Stimulated activated CD8-positive, alpha-beta memory T cell treated with anti-CD3 and anti-CD28 coated beads, Interleukin-15, amount 100 ng/mL, for 1 hour (primary cell): ENCODE data around the gene NT5DC2.
"Not testable (repeated sequence)": the region's sequence is repeated elsewhere in the genome, so short reads cannot be mapped to it uniquely, and the experiment has no call there.

Experiments used
- DNase-seq: peaks from one replicate; pipeline ENCODE4 v3.0.0-alpha.2; 2020; ENCODE audit warnings: low read depth

Gene NT5DC2

DNA sequence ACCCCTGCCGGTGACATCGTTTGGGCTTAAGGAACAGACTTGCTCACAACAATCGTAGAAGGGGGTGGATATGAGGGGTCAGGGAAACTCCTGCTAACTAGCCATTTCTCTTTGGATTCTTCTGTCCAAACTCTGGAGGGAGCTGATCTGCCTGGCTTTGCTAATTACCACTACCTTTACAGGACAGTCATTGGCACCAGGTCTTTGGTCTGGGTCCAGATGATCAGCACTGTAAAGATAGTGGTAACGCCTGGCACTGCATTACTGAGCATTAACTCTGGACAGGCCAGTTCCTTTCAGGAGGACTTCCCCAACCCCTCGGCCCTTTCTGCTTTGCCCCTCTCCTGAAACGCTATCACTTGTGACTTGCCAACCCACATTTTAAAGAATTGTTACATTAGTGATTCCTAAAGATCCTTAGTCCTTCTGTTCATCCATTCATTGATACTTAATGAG lies 3.5 kb upstream of the NT5DC2 start:
- no peak for DNase-seq

- peak; percentile 88 for DNase-seq
Measured at GRCh38 chr3:52536369-52537164, 2.9 kb upstream of the NT5DC2 start, which contains the start of gene UQCC5. Gene UQCC5, plus strand, starts transcription at chr3:52536605. Its CDS starts 151 bp downstream, at chr3:52536756.

DNA sequence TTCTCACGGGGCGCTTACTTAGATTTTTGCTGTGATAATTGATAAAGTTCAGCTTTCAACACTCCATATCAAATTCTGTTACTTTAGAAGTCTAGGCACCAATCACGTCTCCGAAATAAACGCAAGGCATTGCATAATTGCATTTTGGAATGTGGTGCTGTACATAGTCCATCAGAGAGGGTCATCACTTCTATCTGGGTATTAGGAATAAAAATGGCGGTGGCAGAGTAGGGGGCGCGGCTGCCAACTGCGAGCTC lies 2.4 kb upstream of the NT5DC2 start:
- no peak for DNase-seq

- DNase-seq: no peak
Measured at GRCh38 chr3:52535411-52536111, 1.9 kb upstream of the NT5DC2 start.

DNA sequence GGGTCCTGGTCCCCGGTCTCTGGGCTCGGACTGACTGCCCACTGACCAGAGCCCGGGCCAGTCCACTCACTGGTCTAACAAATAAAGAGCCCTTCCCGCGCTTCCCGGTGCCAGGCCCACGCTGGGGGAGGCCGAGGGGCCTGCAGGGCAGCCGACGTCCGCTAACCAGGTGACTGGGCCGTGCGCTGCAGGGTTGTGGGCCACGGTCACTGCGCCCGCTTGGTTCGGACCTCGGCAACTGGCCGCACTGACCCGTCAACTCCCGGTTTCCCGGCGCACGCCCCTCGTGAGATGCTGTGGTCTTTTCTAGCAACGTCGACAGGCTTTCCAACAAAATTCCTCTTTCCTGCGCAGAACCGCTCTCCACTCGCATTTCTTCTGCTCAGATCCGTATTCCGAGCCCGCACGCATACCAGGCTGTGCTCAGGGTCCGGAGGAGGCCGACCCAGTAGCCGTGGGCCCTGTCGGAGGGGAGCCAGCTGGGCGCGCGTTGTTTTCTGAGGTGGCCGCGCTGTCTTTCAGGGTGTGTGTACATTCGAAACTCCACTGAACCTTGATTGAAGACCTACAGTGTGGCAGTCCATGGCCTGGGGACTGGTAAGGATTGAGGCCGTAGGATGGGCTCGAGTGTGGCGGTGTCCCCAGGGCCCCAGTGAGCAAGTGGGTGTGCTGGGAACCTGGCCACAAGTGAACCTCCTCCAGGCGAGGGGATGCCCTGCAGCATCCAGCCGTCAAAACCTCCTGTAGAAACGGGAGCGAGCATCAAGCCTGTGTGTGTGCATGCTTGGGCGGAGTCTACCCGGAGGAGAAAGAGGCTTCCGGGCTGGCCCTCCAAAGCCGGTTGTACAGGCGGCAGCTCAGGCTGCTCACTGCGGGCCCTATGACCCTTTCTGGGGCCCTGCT lies 875 bp upstream of the NT5DC2 start:
- DNase-seq: no peak

DNA sequence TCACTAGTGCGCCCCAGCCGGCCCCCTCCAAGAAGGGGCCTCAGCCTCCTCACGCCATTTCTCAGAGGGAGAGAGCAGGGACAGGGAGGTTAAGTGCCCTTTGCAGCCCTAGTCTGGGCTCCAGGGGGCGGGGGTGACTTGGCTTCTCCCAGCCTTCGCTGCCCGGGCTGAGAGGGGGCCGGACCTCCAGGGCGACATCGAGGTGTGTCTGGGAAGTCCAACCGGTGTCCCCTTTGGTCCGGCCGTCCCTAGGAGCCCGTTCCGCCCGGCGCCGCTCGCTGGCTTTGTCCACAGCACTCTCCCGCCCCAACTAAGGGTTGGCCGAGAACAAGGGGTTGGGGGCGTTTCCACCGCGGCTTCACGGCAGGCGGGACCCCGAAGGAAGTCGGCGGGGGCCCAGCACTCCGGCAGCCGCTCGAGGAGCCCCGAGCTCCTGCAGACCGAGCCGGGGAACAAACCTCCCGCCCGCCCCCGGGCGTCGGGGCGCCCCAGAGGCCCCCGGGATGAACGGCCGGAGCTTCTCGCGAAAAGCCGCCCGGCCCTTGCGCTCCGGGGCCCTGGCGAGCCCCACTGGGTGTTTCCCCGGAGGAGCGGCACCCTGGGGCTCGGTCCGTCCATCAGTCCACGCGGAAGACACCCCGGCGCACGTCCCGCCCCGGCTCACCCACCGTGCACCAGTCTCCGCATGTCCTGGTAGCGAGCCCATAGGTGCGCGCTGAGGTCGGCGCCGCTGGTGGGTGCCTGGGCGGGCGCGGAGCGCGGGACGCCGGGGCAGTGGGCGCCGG lies 627 bp downstream of the NT5DC2 start:
- no peak for DNase-seq

GRCh38 chr3:52532517-52532837 lies 1.2 kb downstream of the NT5DC2 start:
- no peak for DNase-seq

GRCh38 chr3:52531860-52532516 lies 1.7 kb downstream of the NT5DC2 start:
- DNase-seq: no peak

DNA sequence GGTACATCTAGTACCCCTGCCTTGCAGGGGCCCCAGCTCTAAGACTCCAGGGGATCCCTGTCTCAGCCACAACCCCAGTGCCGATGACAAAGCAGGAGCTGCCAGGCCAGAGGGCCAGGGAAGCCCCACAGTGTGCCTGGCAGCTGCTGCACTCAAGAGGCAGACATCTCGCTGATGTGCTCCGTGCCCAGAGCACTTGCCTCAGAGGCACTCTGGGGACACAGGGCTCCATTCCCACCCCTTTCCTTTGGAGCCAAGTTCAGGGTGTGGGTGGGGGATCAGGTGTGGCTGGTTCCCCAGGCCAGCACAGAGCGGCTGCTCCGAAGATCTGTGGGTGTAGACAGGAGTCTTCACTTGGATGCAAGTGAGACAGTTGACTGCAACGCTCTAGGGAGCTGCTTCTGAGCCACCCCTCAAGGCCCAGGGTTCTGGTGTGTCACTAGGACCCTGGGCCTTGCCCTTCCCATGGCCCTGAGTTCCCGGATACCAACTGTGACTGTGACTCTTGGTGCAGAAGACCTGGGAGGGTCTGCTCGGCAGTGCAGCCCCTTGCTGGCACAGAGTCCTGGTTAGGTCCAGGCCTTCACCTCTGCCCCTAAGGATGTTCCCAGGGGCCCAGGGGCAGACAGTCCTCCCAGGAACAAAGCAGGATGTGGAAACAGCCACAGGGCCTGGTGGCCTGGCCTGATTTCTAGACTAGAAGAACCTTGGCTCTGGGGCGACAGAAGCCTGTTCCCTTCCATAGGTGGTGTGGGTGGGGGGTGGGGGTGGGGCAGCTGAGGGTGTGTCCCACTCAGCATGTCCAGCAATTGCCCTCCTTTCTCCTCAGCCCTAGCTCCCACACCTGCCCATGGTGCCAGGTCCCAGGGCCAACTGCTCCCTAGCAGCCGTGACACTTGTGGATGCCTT lies 2.5 kb downstream of the NT5DC2 start:
- no peak for DNase-seq

- DNase-seq: no peak
Measured at GRCh38 chr3:52529376-52530333, 4.0 kb downstream of the NT5DC2 start.

- no peak for DNase-seq
Measured at GRCh38 chr3:52528586-52529375, 4.9 kb downstream of the NT5DC2 start.

GRCh38 chr3:52527732-52528585 lies 5.7 kb downstream of the NT5DC2 start:
- DNase-seq: no peak

GRCh38 chr3:52527039-52527731 lies 6.5 kb downstream of the NT5DC2 start:
- DNase-seq: no peak

- not testable (repeated sequence) for DNase-seq
Measured at GRCh38 chr3:52526671-52527038, 7.0 kb downstream of the NT5DC2 start.

GRCh38 chr3:52525680-52526561 lies 7.7 kb downstream of the NT5DC2 start:
- no peak for DNase-seq
